HuH-7 (cell line): ENCODE data around the gene ZBTB38.

Experiments used
- DNase-seq: peaks from one replicate; pipeline ENCODE4 v3.0.0; 2011; ENCODE audit warnings: low spot score

Gene ZBTB38

GRCh38 chr3:141388395-141388794 lies 20.1 kb downstream of the ZBTB38 start:
- DNase-seq: no peak

DNA sequence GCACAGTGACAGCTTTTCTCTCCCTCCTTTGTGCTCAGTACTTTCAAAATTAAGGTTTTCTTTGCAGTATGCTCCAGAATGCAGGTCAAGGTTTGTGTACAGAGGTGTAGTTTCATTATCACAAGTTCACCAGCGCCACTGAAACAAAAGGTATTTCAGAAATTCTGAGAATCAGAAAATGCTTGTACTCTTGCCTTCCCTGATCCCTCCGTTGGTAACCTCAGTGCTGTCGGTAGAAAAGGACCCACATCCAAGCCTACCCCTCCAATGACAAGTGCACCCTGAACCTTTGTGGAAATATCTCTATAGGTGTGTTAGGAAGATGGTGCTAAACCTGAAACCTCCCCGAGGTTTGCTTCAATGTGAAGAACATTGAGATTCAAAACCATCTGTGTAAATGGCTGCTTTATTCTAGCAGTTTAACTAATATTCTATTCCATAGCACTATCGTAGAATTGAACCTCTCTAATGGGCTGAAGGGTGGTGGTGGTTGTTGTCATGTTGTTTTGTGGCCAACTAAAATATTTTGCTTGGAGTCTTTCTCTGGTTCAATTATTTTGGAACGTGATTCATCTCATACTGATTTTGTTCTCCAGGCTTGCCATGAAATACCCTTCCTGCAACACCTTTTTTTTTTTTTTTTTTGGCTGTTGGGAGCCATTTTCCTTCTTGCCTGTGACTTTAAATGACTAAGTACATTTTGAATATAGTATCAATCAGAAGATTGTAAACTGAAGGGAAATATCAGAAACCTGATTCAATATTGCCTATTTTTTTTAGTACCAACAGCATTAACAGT lies 20.7 kb downstream of the ZBTB38 start:
- no peak for DNase-seq

- no peak for DNase-seq
Observed at GRCh38 chr3:141389703-141390102, 21.4 kb downstream of the ZBTB38 start.

- no peak for DNase-seq
Observed at GRCh38 chr3:141390747-141391146, 22.4 kb downstream of the ZBTB38 start.

DNA sequence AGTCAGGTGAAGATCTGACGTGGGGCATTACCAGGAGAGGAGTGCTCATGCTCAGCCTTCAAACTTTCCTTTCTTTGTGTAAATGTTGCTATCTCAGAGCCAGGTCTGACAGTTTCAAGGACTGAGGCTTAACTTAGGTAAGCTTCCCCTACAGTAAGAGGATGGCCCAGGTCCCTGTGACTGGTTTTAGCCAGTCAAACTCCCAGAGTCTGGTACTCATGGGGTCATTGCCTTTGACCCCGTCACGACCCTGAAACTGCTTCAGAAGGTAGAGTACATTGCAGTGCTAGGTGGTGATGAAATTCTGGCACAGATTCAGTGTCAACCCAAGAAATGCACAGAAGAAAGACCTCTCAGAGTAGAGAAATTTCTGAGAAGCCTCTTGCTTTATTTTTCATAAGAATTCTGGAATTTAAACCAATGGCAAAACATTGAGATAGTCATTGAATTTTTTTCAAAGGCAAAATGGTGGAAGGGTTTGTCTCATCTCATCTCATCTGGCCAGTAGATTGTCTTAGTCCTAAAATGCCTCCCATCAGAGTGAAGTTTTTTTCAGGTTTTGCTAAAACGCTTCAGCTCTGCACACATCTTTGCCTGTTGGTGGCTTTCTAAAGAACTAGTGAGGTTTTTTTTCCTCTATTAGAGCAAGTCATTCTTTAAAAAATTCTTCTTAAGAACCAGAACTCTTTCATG lies 23.1 kb downstream of the ZBTB38 start:
- DNase-seq: no peak

- DNase-seq: no peak
Observed at GRCh38 chr3:141391991-141392316, 23.6 kb downstream of the ZBTB38 start.

- no peak for DNase-seq
Observed at GRCh38 chr3:141392416-141392815, 24.1 kb downstream of the ZBTB38 start.

DNA sequence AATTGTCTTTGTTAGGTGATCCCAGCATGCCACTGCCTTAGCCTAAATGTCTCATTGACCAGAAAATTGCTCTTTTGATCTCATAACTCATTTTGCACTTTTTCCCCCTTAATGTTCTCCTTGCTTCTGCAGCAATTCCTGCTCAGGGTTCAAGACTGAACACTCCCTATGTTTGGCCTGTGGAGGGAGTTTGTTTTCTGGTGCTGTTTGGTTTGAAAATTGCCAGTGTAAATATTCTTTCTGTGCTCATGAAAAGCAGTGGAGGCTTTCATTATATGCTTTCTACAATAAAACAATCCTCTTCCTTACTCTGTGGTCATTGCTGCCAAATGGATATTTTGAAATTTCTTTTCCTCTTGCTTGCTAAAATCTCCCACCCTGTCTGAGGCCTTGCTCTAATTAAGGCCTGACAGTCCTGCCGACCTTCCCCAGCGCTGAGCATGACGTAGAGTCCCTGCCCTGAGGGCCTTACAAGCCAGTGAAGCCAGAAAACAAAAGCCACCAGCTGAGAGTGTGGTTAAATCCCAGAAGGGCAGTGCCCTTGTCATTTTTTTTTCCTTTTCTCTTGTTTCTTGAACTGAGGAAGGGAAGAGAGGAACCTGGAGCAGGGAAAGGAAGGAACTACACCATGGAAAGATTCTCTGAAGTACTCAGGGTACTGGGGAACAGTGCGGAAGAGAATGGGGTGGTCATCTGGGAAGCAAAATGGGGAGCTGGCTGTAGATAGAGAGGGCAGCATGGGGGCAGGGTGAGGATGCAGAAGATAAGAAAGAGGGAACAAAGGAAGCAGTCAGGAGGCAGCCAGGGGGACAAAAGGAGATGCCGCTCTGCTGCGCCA lies 24.8 kb downstream of the ZBTB38 start:
- no peak for DNase-seq

- DNase-seq: no peak
Observed at GRCh38 chr3:141393735-141394076, 25.4 kb downstream of the ZBTB38 start.

- DNase-seq: no peak
Observed at GRCh38 chr3:141394560-141394959, 26.3 kb downstream of the ZBTB38 start.

DNA sequence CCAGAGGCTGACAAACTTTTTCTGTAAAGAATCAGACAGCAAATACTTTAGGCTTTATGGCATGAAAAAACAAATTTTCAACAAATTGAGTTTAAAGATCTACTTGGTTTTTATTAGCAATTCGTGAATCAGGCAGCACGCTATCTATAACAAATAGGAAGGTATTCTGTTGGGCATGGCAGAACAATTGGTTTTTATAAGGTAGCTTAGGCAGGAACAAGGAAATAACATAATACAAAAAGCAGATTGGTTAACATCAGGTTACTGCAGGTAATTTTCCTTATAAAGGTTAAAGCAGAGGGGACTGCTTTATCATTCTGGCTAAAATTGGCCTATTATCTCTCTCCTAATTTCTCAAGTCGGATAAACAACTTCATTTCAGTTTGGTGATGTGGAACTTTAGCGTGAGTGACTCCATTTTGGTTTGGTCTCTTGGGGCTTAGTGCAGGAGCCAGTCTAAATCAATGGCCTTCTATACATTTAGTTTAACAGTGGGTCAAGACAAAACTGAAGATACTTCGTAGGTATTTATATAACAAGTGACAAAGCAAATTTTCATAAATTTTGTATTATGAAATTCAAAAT lies 26.8 kb downstream of the ZBTB38 start:
- no peak for DNase-seq

DNA sequence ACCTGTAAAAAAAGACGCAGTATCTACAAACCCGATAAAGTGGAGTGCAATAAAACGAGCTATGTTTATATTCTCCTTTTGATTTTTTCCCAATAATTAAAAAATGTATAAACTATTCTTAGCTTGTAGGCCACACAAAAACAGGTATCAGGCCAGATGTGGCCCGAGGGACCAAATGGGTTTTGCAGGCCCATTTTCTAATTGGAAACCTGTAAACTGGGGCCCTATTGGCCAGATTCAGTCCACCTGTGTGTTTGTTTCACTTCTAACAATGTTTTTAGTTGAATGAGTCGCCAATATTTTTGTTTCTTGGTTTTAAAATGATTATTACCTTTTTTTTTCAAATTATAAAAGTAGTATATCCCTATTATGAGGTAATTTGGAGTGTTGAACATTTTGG lies 29.7 kb downstream of the ZBTB38 start:
- no peak for DNase-seq

DNA sequence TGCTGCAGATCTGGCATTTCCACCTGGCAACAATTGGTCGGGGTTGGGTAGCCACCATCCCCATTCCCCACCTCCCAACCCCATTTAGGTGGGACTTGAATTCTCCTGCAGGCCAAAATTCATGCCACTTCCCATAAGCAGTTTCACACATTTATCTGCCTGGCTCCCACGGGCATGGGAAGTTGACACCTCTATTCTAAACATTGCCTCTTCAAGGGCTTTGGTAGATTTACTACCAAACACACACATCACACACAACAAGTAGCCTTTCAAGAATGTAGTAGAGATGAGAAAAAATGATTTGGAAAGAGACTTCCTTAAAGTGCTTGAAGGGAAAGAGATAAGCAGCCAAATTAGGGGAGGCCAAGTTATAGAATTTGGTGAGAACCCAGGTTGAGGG lies 30.9 kb downstream of the ZBTB38 start:
- no peak for DNase-seq

DNA sequence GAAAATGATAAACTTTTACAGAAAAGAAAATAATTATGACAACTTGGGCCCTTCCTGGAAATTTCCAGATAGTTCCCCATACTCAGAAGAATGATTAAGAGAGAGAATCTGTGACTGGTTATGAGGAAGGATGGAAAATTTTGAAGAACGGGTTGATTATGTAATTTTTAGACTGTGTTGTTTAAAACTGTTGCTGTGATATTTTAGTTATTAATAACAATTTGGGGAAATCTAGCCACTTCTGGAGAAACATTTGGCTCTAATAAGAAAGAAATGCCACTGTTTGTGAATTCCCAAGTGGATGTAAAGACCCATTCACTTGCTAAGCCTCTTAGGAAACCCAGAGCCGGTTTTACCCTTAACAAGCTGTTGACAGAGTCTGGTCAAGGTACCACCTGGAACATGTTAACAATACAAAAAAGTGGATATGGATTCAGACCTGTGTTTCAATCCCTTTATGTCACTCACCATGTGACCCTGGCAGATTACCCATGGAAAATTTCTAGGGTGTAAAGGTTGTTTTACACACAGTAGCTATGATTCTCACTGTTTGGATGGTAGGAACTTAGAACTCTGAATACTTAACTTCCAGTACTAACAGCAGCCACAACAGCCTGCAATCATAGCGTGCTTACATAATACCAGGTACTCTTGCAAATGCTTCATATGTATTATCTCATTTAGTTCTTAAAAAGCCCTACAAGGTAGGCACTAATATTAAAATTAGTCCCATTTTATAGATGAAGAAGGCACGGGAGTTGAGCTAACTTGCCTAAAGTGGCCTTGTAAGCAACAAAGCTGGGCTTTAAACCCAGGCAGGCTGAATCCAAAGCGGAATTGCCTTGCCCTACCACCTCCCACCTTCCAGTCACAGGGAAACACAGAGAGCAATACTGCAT lies 32.0 kb downstream of the ZBTB38 start:
- DNase-seq: peak; percentile 72

- no peak for DNase-seq
Observed at GRCh38 chr3:141401095-141401494, 32.8 kb downstream of the ZBTB38 start.

GRCh38 chr3:141401573-141402475 lies 33.5 kb downstream of the ZBTB38 start:
- DNase-seq: no peak

GRCh38 chr3:141402476-141403171 lies 34.3 kb downstream of the ZBTB38 start:
- DNase-seq: no peak

GRCh38 chr3:141403576-141403975 lies 35.3 kb downstream of the ZBTB38 start:
- DNase-seq: no peak

GRCh38 chr3:141405025-141405424 lies 36.7 kb downstream of the ZBTB38 start:
- DNase-seq: no peak

GRCh38 chr3:141405591-141405990 lies 37.3 kb downstream of the ZBTB38 start:
- DNase-seq: no peak
